AG09309 (cell line): Measurements from ENCODE around the gene IFT80.
A peak's percentile ranks its signal among the peaks of the same experiment; 100 is the strongest.

Experiments
- DNase-seq: peaks from one replicate; pipeline ENCODE4 v3.0.0-alpha.2; 2010; ENCODE audit warnings: low read depth
- H3K4me3 ChIP-seq: 2 replicates; pipeline ENCODE4 v1.5.1; 2011; ENCODE audit warnings: mild to moderate bottlenecking, low read depth, low read length, moderate library complexity; ENCODE audit not compliant: control insufficient read depth
- CTCF ChIP-seq: IDR thresholded peaks from 2 replicates; pipeline ENCODE4 v1.5.1; 2011; ENCODE audit warnings: mild to moderate bottlenecking, low read depth, low read length, inconsistent platforms; ENCODE audit not compliant: insufficient read depth, control insufficient read depth; ENCODE audit errors: missing control alignments

Gene IFT80

GRCh38 chr3:160314995-160315394 lies 84.0 kb downstream of the IFT80 start:
- no peak for TF ChIP-seq CTCF
- H3K4me3 ChIP-seq: no peak overlapping the region
- DNase-seq: no peak

GRCh38 chr3:160312014-160312624 lies 86.9 kb downstream of the IFT80 start:
- no peak for DNase-seq
- no peak for TF ChIP-seq CTCF
- H3K4me3 ChIP-seq: no peak overlapping the region

GRCh38 chr3:160302806-160303205 lies 96.2 kb downstream of the IFT80 start:
- H3K4me3 ChIP-seq: no peak overlapping the region
- TF ChIP-seq CTCF: no peak
- no peak for DNase-seq

GRCh38 chr3:160296591-160296990 lies 102.4 kb downstream of the IFT80 start:
- H3K4me3 ChIP-seq: no peak overlapping the region
- peak; percentile 11 for DNase-seq
- TF ChIP-seq CTCF: no peak

GRCh38 chr3:160291909-160292299 lies 107.1 kb downstream of the IFT80 start:
- H3K4me3 ChIP-seq: no peak overlapping the region
- DNase-seq: no peak
- TF ChIP-seq CTCF: no peak

- H3K4me3 ChIP-seq: no peak overlapping the region
- no peak for DNase-seq
- no peak for TF ChIP-seq CTCF
These were observed 107.6 kb downstream of the IFT80 start for GRCh38 chr3:160291290-160291908.

GRCh38 chr3:160287666-160288065 lies 111.4 kb downstream of the IFT80 start:
- DNase-seq: no peak
- H3K4me3 ChIP-seq: no peak overlapping the region
- no peak for TF ChIP-seq CTCF
